Measurements from ENCODE around the gene ARHGAP20. TPM values are rescaled to one million over a fixed set of nuclear protein-coding genes. Genes with fewer than 3 reads are reported as not detected.

The ARHGAP20 gene
- total RNA-seq = 0.11 and 0.17 TPM in 2 replicates

GRCh38 chr11:110711776-110712658 lies at the start of gene ARHGAP20:
Gene ARHGAP20 (minus strand): TSS chr11:110712437. CDS start chr11:110712231, 206 bp downstream.
- CTCF ChIA-PET = interaction anchor here (0.9 kb wide), 1 partner anchor 518 kb away, joined by 3 read pairs; no protein-coding TSS in a partner anchor
- H3K36me3 Mint-ChIP-seq (ENCODE audit: low read depth) = no peaks in the 10 kb centered on the region
- POLR2A ChIA-PET = no interaction called here
- ATAC-seq (ENCODE audit: low read depth) (peak; percentile 95), DNase-seq (peak; percentile 71)
- H3K4me1 Mint-ChIP-seq = peaks cover 21% of the 10 kb centered on the region
- H3K27me3 Mint-ChIP-seq = peaks cover 42% of the 10 kb centered on the region
- H3K9me3 Mint-ChIP-seq = no peaks in the 10 kb centered on the region
- intact Hi-C loops (cut with micrococcal nuclease) = loop anchor here (1.0 to 10.0 kb wide), 7 partner anchors 13 to 733 kb away; no protein-coding TSS in a partner anchor
- H3K4me3 Mint-ChIP-seq = peak within 1 kb of the TSS; percentile 84
- H3K27ac Mint-ChIP-seq = no peak within 1 kb of the TSS
- TF ChIP-seq CTCF (IDR thresholded peaks at IDR 0.05) = no peak

- Mint-ChIP-seq H3K27me3 (peaks cover 18% of the 10 kb centered on the region), H3K36me3 (ENCODE audit: low read depth) (no peaks in the 10 kb centered on the region), H3K4me1 (no peaks in the 10 kb centered on the region), H3K9me3 (peaks cover 2% of the 10 kb centered on the region), H3K4me3 (no peak overlapping the region), H3K27ac (no peak overlapping the region)
- intact Hi-C loops (cut with micrococcal nuclease) = no loop called here
- ATAC-seq (ENCODE audit: low read depth) (no peak), DNase-seq (no peak)
- POLR2A ChIA-PET = no interaction called here
- CTCF ChIA-PET = no interaction called here
- TF ChIP-seq CTCF (IDR thresholded peaks at IDR 0.05) = no peak
Measured at GRCh38 chr11:110761991-110762390, 49.8 kb upstream of the ARHGAP20 start.

GRCh38 chr11:110761131-110761530 lies 48.9 kb upstream of the ARHGAP20 start:
- ChIA-PET POLR2A (no interaction called here), CTCF (no interaction called here)
- H3K4me1 Mint-ChIP-seq = no peaks in the 10 kb centered on the region
- intact Hi-C loops (cut with micrococcal nuclease) = no loop called here
- H3K4me3 Mint-ChIP-seq = no peak overlapping the region
- ATAC-seq (ENCODE audit: low read depth) (no peak), DNase-seq (no peak)
- H3K9me3 Mint-ChIP-seq = no peaks in the 10 kb centered on the region
- H3K36me3 Mint-ChIP-seq (ENCODE audit: low read depth) = no peaks in the 10 kb centered on the region
- H3K27me3 Mint-ChIP-seq = peaks cover 22% of the 10 kb centered on the region
- no peak for TF ChIP-seq CTCF (IDR thresholded peaks at IDR 0.05)
- no peak overlapping the region for H3K27ac Mint-ChIP-seq

GRCh38 chr11:110759972-110760381 lies 47.7 kb upstream of the ARHGAP20 start:
- Mint-ChIP-seq H3K27ac (no peak overlapping the region), H3K36me3 (ENCODE audit: low read depth) (no peaks in the 10 kb centered on the region), H3K9me3 (no peaks in the 10 kb centered on the region), H3K4me3 (no peak overlapping the region), H3K4me1 (no peaks in the 10 kb centered on the region), H3K27me3 (peaks cover 23% of the 10 kb centered on the region)
- TF ChIP-seq CTCF (IDR thresholded peaks at IDR 0.05) = no peak
- no peak for ATAC-seq (ENCODE audit: low read depth)
- DNase-seq = no peak
- ChIA-PET POLR2A (no interaction called here), CTCF (no interaction called here)
- intact Hi-C loops (cut with micrococcal nuclease) = no loop called here

- Mint-ChIP-seq H3K9me3 (peaks cover 3% of the 10 kb centered on the region), H3K27me3 (peaks cover 23% of the 10 kb centered on the region), H3K4me3 (no peak overlapping the region), H3K4me1 (no peaks in the 10 kb centered on the region), H3K27ac (no peak overlapping the region), H3K36me3 (ENCODE audit: low read depth) (no peaks in the 10 kb centered on the region)
- no peak for DNase-seq
- ChIA-PET CTCF (no interaction called here), POLR2A (no interaction called here)
- intact Hi-C loops (cut with micrococcal nuclease) = no loop called here
- no peak for TF ChIP-seq CTCF (IDR thresholded peaks at IDR 0.05)
- no peak for ATAC-seq (ENCODE audit: low read depth)
Measured at GRCh38 chr11:110757962-110758755, 45.9 kb upstream of the ARHGAP20 start.

All from activated B cell treated with CpG ODN at 0.5 μM for 24 hours (primary cell).